K562 (cell line): ENCODE results near the gene SLC16A5.

Source experiments
- CHD1 ChIP-seq: fragments of 200-600 bp; sonication (generic); IDR thresholded peaks from one replicate; pipeline ENCODE4 v1.6.1; 2012; ENCODE audit warnings: mild to moderate bottlenecking, moderate library complexity, low read length, inconsistent platforms
- CTCF ChIP-seq, 3 experiments: IDR thresholded peaks in 2 of 3; conservative IDR thresholded peaks in 1 of 3; 2 replicates each; pipeline ENCODE4 v1.5.1; 2011 to 2012; ENCODE audit warnings: low read length in 3 of 3, mild to moderate bottlenecking in 3 of 3, control low read depth in 2 of 3, improper control_type of control experiment in 1 of 3, inconsistent platforms in 1 of 3, low read depth in 1 of 3, mixed read lengths in 1 of 3, moderate library complexity in 1 of 3; ENCODE audit not compliant: insufficient read depth in 2 of 3
- DDX20 ChIP-seq: fragments of 450-650 bp; IDR thresholded peaks from 2 replicates; pipeline ENCODE4 v1.6.1; 2016; ENCODE audit warnings: missing genetic modification characterization, low read depth, mild to moderate bottlenecking, missing compliant biosample characterization, moderate library complexity
- IRF2 ChIP-seq: sonication (generic); formaldehyde crosslinking; IDR thresholded peaks from 2 replicates; pipeline ENCODE4 v1.8.1; 2022; ENCODE audit warnings: mild to moderate bottlenecking, missing genetic modification reagents
- KDM5B ChIP-seq: fragments of 200-600 bp; sonication (generic); IDR thresholded peaks from 2 replicates; pipeline ENCODE4 v1.6.1; 2012; ENCODE audit warnings: low read depth, mild to moderate bottlenecking, moderate library complexity, low read length, control low read depth, inconsistent platforms; ENCODE audit not compliant: insufficient replicate concordance
- MAFG ChIP-seq: fragments of 450-650 bp; conservative IDR thresholded peaks from 2 replicates; pipeline ENCODE4 v1.6.1; 2016; ENCODE audit warnings: missing genetic modification characterization, missing compliant biosample characterization
- PBX2 ChIP-seq, 2 experiments: IDR thresholded peaks in 1 of 2; conservative IDR thresholded peaks in 1 of 2; 2 replicates each; pipeline ENCODE4 v1.6.1; 2016; ENCODE audit warnings: low read depth in 2 of 2, mild to moderate bottlenecking in 1 of 2, missing compliant biosample characterization in 1 of 2, missing genetic modification characterization in 1 of 2, moderate library complexity in 1 of 2
- SMARCC2 ChIP-seq: fragments of 450-650 bp; IDR thresholded peaks from 2 replicates; pipeline ENCODE4 v1.6.1; 2017; ENCODE audit warnings: antibody characterized with exemption, moderate library complexity, mild to moderate bottlenecking, low read depth
- ZBTB7A ChIP-seq: IDR thresholded peaks from 2 replicates; pipeline ENCODE4 v1.6.1; 2011; ENCODE audit warnings: low read depth, mild to moderate bottlenecking, low read length, moderate library complexity, borderline replicate concordance; ENCODE audit not compliant: control insufficient read depth

GRCh38 chr17:75130059-75130631 lies 42.4 kb downstream of the SLC16A5 start:
- TF ChIP-seq CHD1 (no peak), DDX20 (tag) (no peak), PBX2 (CRISPR knock-in tag; IDR thresholded peaks at IDR 0.05; ENCODE audit: low read depth) (no peak), PBX2 (tag; conservative IDR thresholded peaks at IDR 0.05; ENCODE audit: low read depth) (no peak), ZBTB7A (no peak), SMARCC2 (no peak), CTCF (IDR thresholded peaks at IDR 0.05 in 2 of 3, conservative IDR thresholded peaks at IDR 0.05 in 1 of 3; ENCODE audit: insufficient read depth in 2 of 3, low read depth in 1 of 3, low read length in 3 of 3) (no peak), IRF2 (CRISPR knock-in tag) (no peak), KDM5B (no peak), MAFG (tag) (no peak)
